GM19468 (cell line): ENCODE data around the gene TRIM17.

Experiments used
- ATAC-seq: cut with Tn5 transposase; IDR thresholded peaks from one replicate; pipeline ENCODE4 v1.9.1; 2021; ENCODE audit warnings: mild to moderate bottlenecking, moderate library complexity, moderate number of reproducible peaks; ENCODE audit not compliant: unreplicated experiment; ENCODE audit errors: extremely low read depth

TRIM17 gene

GRCh38 chr1:228404107-228404720, 12.4 kb downstream of the TRIM17 start:
- no peak for ATAC-seq

DNA sequence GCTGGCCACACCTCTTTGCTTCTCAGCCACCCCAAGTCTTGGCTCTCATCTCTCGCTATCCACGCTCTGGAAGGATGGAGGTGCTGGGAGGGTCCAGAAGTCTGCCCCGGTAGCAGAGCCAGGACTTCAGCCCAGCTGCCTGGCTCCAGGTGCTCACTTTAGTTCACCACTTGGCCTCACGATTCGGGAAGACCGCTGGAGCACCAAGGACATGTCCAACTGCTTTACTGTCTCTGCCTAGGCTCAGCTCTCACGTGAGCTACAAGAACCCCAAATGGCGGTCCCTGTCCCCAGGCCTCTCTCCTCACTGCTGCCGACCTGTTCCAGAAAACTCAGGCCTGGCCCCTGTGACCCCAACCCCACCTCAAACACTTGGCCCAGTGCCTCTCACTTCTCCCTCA, 13.4 kb downstream of the TRIM17 start:
- ATAC-seq = no peak

DNA sequence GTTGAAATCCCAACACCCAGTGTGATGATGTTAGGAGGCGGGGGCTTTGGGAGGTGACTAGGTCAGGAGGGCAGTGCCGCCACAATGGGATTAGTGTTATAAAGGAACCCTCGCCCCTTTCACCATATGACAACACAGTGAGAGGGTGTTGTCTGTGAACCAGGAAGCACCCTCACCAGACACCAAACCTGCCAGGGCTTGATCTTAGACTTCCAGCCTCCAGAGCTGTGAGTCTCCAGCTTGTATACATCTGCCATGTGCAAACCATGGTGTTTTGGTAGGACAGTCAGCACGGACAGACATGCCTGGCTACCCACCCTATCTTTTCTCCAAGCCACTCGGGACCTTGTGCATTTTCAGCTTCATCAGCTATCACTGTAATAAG, 14.0 kb downstream of the TRIM17 start:
- no peak for ATAC-seq

DNA sequence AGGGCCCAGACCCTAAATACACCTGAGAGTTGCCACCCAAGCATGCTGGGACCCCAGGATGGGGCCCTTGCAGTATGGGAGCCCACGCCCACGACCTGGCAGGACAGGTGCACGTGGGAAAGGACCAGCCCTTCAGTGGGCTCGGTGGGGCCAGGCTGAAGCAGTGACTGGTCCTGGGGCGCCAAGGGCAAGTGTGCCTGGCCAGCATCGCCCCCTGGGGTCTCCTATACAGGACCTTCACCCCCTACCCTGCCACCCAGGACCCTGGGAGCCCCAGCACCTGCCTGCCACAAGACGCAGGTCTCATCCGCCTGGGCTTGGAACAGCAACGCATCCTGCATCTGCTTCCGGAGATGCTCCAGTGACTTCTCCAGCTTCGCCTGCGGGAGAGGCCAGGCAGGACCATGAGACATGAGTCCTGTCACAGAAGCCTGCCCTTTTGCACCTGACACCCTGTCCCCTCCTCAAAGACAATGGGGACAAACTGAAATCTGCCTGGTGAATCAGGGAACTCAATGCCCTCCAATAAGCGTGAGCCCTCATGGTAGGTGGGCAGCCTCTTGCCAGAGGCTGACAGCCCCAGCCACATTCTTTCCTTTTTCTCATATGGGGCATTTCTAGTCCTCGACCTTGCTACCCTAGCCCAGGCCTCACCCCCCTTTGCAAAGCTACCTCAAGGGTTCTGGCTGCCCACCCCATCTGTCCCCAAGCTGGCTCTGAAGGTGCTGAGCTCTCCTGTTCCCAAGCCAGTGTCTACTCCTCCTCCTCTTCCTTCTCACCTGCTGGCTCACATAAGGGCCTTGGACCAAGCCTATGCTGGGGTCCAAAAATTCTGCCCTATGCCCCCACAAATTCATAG, 14.7 kb downstream of the TRIM17 start:
- ATAC-seq = no peak

- ATAC-seq = no peak
Observed at GRCh38 chr1:228400692-228401454, 15.8 kb downstream of the TRIM17 start.

DNA sequence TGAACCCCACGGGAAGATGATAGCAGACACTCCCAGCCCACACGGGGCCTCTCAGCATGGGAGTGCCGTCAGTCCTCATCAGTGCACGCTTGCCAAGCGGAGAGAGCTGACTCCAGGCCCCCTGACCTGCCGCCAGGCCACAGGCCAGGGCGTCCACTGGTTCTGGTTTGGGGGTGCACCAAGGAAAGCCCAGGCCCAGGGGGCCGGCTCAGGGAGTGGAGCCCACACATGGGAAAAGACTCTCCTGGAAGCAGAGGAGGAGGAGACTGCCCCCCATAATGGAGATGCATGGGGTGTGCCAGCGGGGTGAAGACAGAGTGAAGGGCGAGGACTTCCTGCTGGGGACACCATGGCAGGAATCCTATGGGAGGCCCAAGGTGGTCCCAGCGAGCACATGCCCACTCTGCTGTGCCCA, 16.4 kb downstream of the TRIM17 start:
- no peak for ATAC-seq

DNA sequence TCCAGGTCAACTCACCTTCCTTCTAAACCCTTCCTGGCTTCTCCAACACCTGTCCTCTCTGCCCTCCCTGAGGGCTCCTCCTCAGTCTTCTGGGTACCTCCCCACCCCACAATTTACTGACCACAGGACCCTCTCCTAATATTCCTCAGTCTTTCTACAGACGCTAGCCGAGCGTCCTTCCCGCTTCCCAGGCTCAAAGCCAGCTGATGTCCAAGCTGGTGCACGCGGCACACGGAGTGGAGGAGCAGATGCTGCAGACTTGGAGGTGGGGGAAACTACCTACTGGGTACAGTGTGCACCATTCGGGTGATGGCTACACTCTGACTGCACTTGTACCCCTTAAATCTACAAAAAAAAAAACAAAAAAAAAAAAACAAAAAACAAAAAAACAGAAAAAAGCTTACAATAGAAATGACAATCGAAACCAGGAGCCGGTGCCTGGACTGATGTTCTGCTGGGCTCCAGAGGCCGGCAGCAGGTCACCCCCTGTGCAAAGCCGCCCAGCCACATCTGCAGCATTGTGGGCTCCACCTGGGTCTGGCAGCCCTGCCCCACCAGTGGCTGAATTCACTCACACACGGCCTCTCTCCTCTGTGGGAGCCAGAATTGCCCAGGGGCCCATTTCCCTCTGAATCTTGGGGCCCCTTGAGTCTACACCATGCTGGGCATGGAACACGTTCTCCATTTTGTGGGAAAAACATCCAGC, 17.0 kb downstream of the TRIM17 start:
- ATAC-seq = no peak

- ATAC-seq = no peak
Observed at GRCh38 chr1:228398741-228399461, 17.8 kb downstream of the TRIM17 start.

DNA sequence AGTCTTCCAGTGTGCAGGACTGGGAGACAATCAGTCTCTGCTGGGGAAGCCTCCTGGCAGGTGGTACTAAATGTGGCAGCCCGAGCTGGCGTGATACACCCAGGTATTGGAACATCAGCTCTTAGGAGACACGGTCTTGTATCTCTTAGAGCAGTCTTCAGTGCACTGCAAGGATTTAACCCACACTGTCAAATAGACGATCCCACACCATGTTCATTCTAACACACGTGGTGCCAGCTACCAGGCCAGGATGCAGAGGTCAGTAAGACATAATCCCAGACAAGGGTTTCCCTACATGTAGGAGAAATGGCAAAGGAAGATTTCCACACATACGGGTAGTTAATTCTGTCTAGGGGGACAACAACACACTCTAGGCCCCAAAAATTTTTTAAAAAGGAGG, 18.7 kb downstream of the TRIM17 start:
- no peak for ATAC-seq

GRCh38 chr1:228396770-228397662, 19.6 kb downstream of the TRIM17 start:
- no peak for ATAC-seq

DNA sequence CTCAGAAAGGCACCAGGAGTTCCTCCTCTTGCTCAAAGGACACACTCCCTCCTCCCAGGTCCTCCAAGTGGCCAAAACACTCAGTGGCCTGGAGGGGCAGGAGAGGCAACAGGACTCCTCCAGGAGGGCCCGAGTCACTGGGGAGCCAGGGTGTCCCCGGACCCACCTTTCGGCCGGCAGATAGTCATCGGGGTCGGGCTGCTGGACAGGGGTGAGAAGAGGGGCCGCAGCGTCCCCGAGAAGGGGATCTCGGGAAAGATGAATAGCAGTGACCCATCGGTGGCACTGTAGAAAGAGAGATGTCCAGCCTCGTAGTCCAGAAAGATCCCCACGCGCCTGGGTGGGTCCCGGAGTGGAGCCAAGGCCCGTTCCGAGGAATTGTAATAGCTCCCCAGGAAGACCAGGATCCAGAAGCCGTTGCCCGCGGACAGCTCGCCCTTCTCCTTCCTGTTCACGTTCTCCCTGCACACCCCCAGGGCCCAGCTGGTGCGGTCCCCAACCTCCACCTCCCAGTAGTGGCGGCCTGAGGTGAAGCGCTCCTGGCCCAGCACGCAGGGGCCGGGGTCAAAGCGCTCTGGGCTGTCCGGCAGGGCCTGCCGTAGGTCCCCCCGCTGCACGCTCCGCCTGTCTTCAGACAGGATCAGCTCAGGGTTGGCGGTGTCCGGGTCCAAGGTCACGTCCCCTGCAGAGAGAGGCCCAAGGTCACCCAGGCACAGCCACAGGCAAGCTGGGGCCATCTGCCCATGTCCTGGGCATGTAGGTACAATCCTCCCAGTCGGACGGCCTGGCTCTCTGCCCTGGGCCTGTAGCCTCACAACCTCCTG, 21.9 kb downstream of the TRIM17 start:
- no peak for ATAC-seq

DNA sequence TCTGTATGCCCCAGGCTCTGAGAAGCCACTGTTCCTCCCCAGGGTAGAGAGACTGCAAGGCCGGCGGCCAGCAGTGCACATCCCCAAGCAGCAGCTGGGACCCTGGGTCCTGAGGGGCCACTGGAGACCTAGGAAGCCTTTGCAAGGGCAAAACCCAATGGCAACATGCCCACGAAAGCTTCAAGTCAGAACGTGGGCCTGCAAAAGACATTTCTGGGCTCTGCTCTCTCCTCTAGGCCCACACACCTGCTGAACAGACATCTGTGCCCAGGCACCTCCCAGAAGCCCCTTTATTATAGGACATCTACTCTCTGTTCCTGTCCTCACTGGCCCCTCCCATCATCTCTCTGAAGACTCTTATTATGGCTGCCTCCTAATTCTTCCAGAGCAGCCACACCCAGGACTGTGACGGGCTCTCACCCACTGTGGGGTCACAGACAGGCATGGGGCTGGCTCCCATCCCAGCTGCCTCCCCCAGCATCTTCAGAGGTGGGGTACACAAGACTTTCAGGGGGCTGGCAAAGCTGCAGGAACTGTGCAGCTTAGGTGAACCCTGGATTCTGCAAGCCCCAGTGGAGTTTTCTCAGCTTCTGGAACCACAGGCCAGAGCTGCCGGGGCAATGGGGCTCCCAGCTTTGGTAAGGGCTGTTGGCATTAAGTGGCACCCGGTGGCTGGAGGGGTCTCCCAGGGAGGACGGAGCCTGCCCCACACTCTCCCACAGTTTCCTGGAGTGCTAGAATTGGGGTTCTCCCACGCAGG, 22.7 kb downstream of the TRIM17 start:
- ATAC-seq = no peak

- no peak for ATAC-seq
Observed at GRCh38 chr1:228393268-228393701, 23.4 kb downstream of the TRIM17 start.

DNA sequence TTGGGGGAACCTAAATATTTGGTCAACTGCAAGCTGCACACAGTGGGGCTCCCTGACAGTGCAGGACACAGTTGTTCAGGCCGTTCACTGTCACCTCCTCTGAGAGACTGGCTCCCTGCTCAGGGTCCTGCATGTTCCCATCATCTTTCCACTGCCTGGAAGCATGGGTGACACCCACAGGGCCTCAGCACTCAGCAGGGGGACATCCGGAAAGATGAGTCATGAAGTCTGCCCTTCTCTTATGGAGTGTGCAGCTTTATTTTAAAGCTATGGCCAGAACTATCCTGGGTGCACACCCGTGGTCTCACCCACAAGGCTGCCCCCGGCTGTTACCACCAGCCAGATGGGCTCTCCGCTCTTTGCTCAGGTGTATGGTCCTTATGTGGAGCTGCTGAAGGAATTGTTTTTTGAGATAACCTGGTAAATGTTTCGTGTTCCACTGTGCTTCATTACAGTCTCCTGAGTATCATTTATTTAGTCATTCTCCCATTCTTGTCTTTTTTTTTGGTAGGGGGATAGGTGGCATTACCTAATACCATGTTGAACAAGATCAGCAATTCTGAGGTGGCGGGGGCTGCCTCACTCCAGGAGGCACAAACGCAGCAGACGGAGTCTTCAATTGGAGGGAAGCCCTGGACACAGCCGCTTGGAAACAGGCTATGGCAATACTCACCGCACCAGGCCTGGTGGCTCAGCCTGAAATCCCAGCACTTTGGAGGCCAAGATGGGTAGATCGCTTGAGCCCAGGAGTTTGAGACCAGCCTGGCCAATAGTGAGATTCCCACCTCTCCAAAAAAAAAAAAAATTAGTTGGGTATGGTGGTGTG, 24.3 kb downstream of the TRIM17 start:
- ATAC-seq = no peak

GRCh38 chr1:228391411-228392020, 25.1 kb downstream of the TRIM17 start:
- ATAC-seq = no peak

GRCh38 chr1:228390649-228391048, 26.0 kb downstream of the TRIM17 start:
- ATAC-seq = no peak
